GM21786 (cell line): Measurements from ENCODE around the gene HS3ST3A1.
"Not testable (repeated sequence)": the region's sequence is repeated elsewhere in the genome, so short reads cannot be mapped to it uniquely, and the experiment has no call there.

ENCODE experiments used
- ATAC-seq: cut with Tn5 transposase; IDR thresholded peaks from one replicate; pipeline ENCODE4 v1.9.1; 2021; ENCODE audit not compliant: unreplicated experiment

The HS3ST3A1 gene

GRCh38 chr17:13576661-13577526, 24.8 kb downstream of the HS3ST3A1 start:
- no peak for ATAC-seq

GRCh38 chr17:13575922-13576419, 25.8 kb downstream of the HS3ST3A1 start:
- no peak for ATAC-seq

GRCh38 chr17:13575466-13575865, 26.3 kb downstream of the HS3ST3A1 start:
- ATAC-seq, result no peak

GRCh38 chr17:13572581-13572980, 29.1 kb downstream of the HS3ST3A1 start:
- ATAC-seq, result no peak

GRCh38 chr17:13569398-13570123, 32.2 kb downstream of the HS3ST3A1 start:
- ATAC-seq, result no peak

- no peak for ATAC-seq
Observed at GRCh38 chr17:13568582-13569397, 32.9 kb downstream of the HS3ST3A1 start.

- ATAC-seq, result no peak
Observed at GRCh38 chr17:13563866-13564265, 37.9 kb downstream of the HS3ST3A1 start.

- no peak for ATAC-seq
Observed at GRCh38 chr17:13562271-13562800, 39.4 kb downstream of the HS3ST3A1 start.

GRCh38 chr17:13561606-13562270, 40.0 kb downstream of the HS3ST3A1 start:
- no peak for ATAC-seq

- no peak for ATAC-seq
Observed at GRCh38 chr17:13560935-13561334, 40.8 kb downstream of the HS3ST3A1 start.

- ATAC-seq, result no peak
Observed at GRCh38 chr17:13558588-13558987, 43.1 kb downstream of the HS3ST3A1 start.

GRCh38 chr17:13557077-13557476, 44.7 kb downstream of the HS3ST3A1 start:
- ATAC-seq, result no peak

GRCh38 chr17:13554231-13554630, 47.5 kb downstream of the HS3ST3A1 start:
- no peak for ATAC-seq

GRCh38 chr17:13550291-13550690, 51.4 kb downstream of the HS3ST3A1 start:
- no peak for ATAC-seq

GRCh38 chr17:13548576-13548975, 53.2 kb downstream of the HS3ST3A1 start:
- not testable (repeated sequence) for ATAC-seq

- ATAC-seq, result no peak
Observed at GRCh38 chr17:13546851-13547250, 54.9 kb downstream of the HS3ST3A1 start.

- no peak for ATAC-seq
Observed at GRCh38 chr17:13545941-13546340, 55.8 kb downstream of the HS3ST3A1 start.

- ATAC-seq, result no peak
Observed at GRCh38 chr17:13544765-13545164, 57.0 kb downstream of the HS3ST3A1 start.

- no peak for ATAC-seq
Observed at GRCh38 chr17:13544292-13544691, 57.4 kb downstream of the HS3ST3A1 start.

- no peak for ATAC-seq
Observed at GRCh38 chr17:13542636-13543035, 59.1 kb downstream of the HS3ST3A1 start.
